ENCODE data around the gene PTGIR. TPM values are rescaled to one million over a fixed set of nuclear protein-coding genes. Genes with fewer than 3 reads are reported as not detected.
A peak's percentile ranks its signal among the peaks of the same experiment; 100 is the strongest.

PTGIR gene
- total and polyA plus RNA-seq, 8 donors, result 0.56 to 4.6 (median 2.6) TPM

GRCh38 chr19:46640656-46641055 is 15.8 kb upstream of the PTGIR start:
- H3K27ac ChIP-seq, result no peak overlapping the region
- H3K4me3 ChIP-seq, result no peak overlapping the region
- DNase-seq (no peak), FAIRE-seq (no peak), ATAC-seq (no peak)
- 80 to 85% methylated on average over 2 of the region's 2 CpGs for WGBS, 2 donors
- peaks cover 0 to 10% (median 3%) of the 10 kb centered on the region in 4 donors for H3K27me3 ChIP-seq
- H3K4me1 ChIP-seq, result peaks cover 4 to 9% (median 9%) of the 10 kb centered on the region in 3 donors
- H3K9me3 ChIP-seq, result no peaks in the 10 kb centered on the region
- no peaks in the 10 kb centered on the region for H3K36me3 ChIP-seq
- no peak for TF ChIP-seq CTCF (IDR thresholded peaks at IDR 0.05)
- intact Hi-C loops (cut with DNase I), result no loop called here

GRCh38 chr19:46639358-46640182 is 14.7 kb upstream of the PTGIR start:
- TF ChIP-seq CTCF (IDR thresholded peaks at IDR 0.05), result no peak
- H3K4me3 ChIP-seq, result peak overlapping the region in 2 of 4 donors; percentile 17 to 34
- H3K36me3 ChIP-seq, result no peaks in the 10 kb centered on the region
- no peaks in the 10 kb centered on the region for H3K9me3 ChIP-seq
- FAIRE-seq (no peak), DNase-seq (peak in 1 of 6 donors; percentile 62), ATAC-seq (peak in 3 of 4 donors; percentile 6 to 32 (median 26))
- intact Hi-C loops (cut with DNase I), result no loop called here
- 7 to 8% methylated on average over 32 to 49 of the region's 49 CpGs for WGBS, 2 donors
- peaks cover 4 to 9% (median 9%) of the 10 kb centered on the region in 3 donors for H3K4me1 ChIP-seq
- peaks cover 0 to 10% (median 3%) of the 10 kb centered on the region in 4 donors for H3K27me3 ChIP-seq
- no peak overlapping the region for H3K27ac ChIP-seq

GRCh38 chr19:46637224-46637623 is 12.3 kb upstream of the PTGIR start:
- ATAC-seq, result no peak

GRCh38 chr19:46635920-46636761 is 11.3 kb upstream of the PTGIR start, which contains the start of gene GNG8:
TSS of gene GNG8 (minus strand) at chr19:46636202. CDS start at chr19:46634682, 1,520 bp downstream.
- ATAC-seq, result no peak
- Histone ChIP-seq H3K9me3 (no peaks in the 10 kb centered on the region), H3K27me3 (peaks cover 0 to 8% (median 2%) of the 10 kb centered on the region in 4 donors), H3K36me3 (no peaks in the 10 kb centered on the region), H3K27ac (no peak within 1 kb of the TSS), H3K4me3 (no peak within 1 kb of the TSS), H3K4me1 (peaks cover 4 to 9% (median 9%) of the 10 kb centered on the region in 3 donors)
- no peak for FAIRE-seq
- intact Hi-C loops (cut with DNase I), result no loop called here
- DNase-seq, result no peak
- no peak for TF ChIP-seq CTCF (IDR thresholded peaks at IDR 0.05)
- WGBS, 2 donors, result 25 to 33% methylated on average over 21 to 34 of the region's 34 CpGs

More at GRCh38 chr19:46637224-46637623, 12.3 kb upstream of the PTGIR start:
- no peak for FAIRE-seq
- intact Hi-C loops (cut with DNase I), result no loop called here
- no peaks in the 10 kb centered on the region for H3K36me3 ChIP-seq
- H3K4me3 ChIP-seq, result no peak overlapping the region
- peaks cover 4 to 9% (median 9%) of the 10 kb centered on the region in 3 donors for H3K4me1 ChIP-seq
- no peak for DNase-seq
- peaks cover 0 to 10% (median 3%) of the 10 kb centered on the region in 4 donors for H3K27me3 ChIP-seq
- 62 to 69% methylated on average over 14 of the region's 14 CpGs for WGBS, 2 donors
- no peaks in the 10 kb centered on the region for H3K9me3 ChIP-seq
- no peak for TF ChIP-seq CTCF (IDR thresholded peaks at IDR 0.05)
- no peak overlapping the region for H3K27ac ChIP-seq
